IMR-90 (cell line): Measurements from ENCODE around the gene DOCK9. TPM values are rescaled to one million over a fixed set of nuclear protein-coding genes. Genes with fewer than 3 reads are reported as not detected.

Experiments
- ATAC-seq: fragments of 200-7000 bp; cut with Tn5 transposase; 2 replicates; pipeline ENCODE4 v1.9.1; 2020; ENCODE audit warnings: low read depth, mild to moderate bottlenecking, moderate library complexity
- BruUV-seq: library from RNA; stranded (reverse); fragments of 400-500 nt; replicated peaks from 2 replicates; lab custom pipeline; 2021; lab: Mats Ljungman, UMichigan
- CTCF ChIA-PET: fragments of 300-600 bp; formaldehyde crosslinking; extraction: SDS; loops from one replicate; lab custom pipeline; 2021; ENCODE audit warnings: antibody characterized with exemption; lab: Yijun Ruan, JAX
- POLR2A ChIA-PET: fragments of 300-600 bp; sonication (Branson Sonifier 250); formaldehyde crosslinking; loops from one replicate; lab custom pipeline; 2022; ENCODE audit warnings: antibody characterized with exemption; ENCODE audit not compliant: unreplicated experiment; lab: Charles Lee
- DNase-seq: peaks from one replicate; pipeline ENCODE4 v3.0.0; 2013
- H2AFZ ChIP-seq: replicated peaks from 2 replicates; pipeline ENCODE3; 2013; ENCODE audit warnings: low read length, mild to moderate bottlenecking; ENCODE audit not compliant: poor library complexity
- H2AK5ac ChIP-seq: 2 replicates; pipeline ENCODE4 v1.6.1; 2013; ENCODE audit warnings: low read depth, low read length, inconsistent platforms
- H2AK9ac ChIP-seq: replicated peaks from 2 replicates; pipeline ENCODE3; 2013; ENCODE audit warnings: mild to moderate bottlenecking, low read depth, low read length, moderate library complexity; ENCODE audit not compliant: poor library complexity
- H2BK120ac ChIP-seq: 2 replicates; pipeline ENCODE4 v1.6.1; 2013; ENCODE audit warnings: low read depth, low read length, inconsistent platforms
- H2BK15ac ChIP-seq: 3 replicates; pipeline ENCODE4 v1.6.1; 2013; ENCODE audit warnings: low read depth, low read length, inconsistent platforms
- H2BK20ac ChIP-seq: 2 replicates; pipeline ENCODE4 v1.6.1; 2013; ENCODE audit warnings: low read depth, mild to moderate bottlenecking, inconsistent platforms, low read length, moderate library complexity
- H2BK5ac ChIP-seq: 2 replicates; pipeline ENCODE4 v1.6.1; 2013; ENCODE audit warnings: mild to moderate bottlenecking, low read depth, low read length, inconsistent platforms; ENCODE audit not compliant: poor library complexity, severe bottlenecking
- H3K14ac ChIP-seq: replicated peaks from 2 replicates; pipeline ENCODE4 v1.6.1; 2013; ENCODE audit warnings: low read depth, low read length, inconsistent platforms
- H3K18ac ChIP-seq: 2 replicates; pipeline ENCODE4 v1.6.1; 2013; ENCODE audit warnings: low read depth, low read length, control low read depth
- H3K23ac ChIP-seq: 2 replicates; pipeline ENCODE4 v1.6.1; 2013; ENCODE audit warnings: low read depth, low read length, inconsistent platforms
- H3K27ac ChIP-seq: 2 replicates; pipeline ENCODE4 v1.5.1; 2013; ENCODE audit warnings: mild to moderate bottlenecking, control low read depth, low read length; ENCODE audit not compliant: insufficient read depth
- H3K27me3 ChIP-seq: 2 replicates; pipeline ENCODE4 v1.6.1; 2013; ENCODE audit warnings: low read length; ENCODE audit not compliant: control insufficient read depth, insufficient read depth
- H3K36me3 ChIP-seq: 2 replicates; pipeline ENCODE4 v1.6.1; 2013; ENCODE audit warnings: low read length, mixed read lengths; ENCODE audit not compliant: control insufficient read depth, insufficient read depth
- H3K4ac ChIP-seq: 2 replicates; pipeline ENCODE4 v1.6.1; 2013; ENCODE audit warnings: low read depth, low read length, inconsistent platforms
- H3K4me1 ChIP-seq: 2 replicates; pipeline ENCODE4 v1.6.1; 2013; ENCODE audit warnings: low read length, mixed read lengths; ENCODE audit not compliant: control insufficient read depth, insufficient read depth
- H3K4me2 ChIP-seq: 2 replicates; pipeline ENCODE4 v1.6.1; 2013; ENCODE audit warnings: low read depth, mild to moderate bottlenecking, control low read depth, low read length, moderate library complexity
- H3K4me3 ChIP-seq: 2 replicates; pipeline ENCODE4 v1.5.1; 2013; ENCODE audit warnings: low read depth, mild to moderate bottlenecking, control low read depth, low read length, moderate library complexity; ENCODE audit not compliant: insufficient read depth
- H3K56ac ChIP-seq: 2 replicates; pipeline ENCODE4 v1.6.1; 2013; ENCODE audit warnings: low read length, inconsistent platforms; ENCODE audit not compliant: insufficient read depth; ENCODE audit errors: extremely low read depth
- H3K79me1 ChIP-seq, 2 experiments: 2 replicates each; pipeline ENCODE4 v1.6.1; 2013; ENCODE audit warnings: low read length in 2 of 2, inconsistent platforms in 1 of 2, low read depth in 1 of 2
- H3K9ac ChIP-seq: 2 replicates; pipeline ENCODE4 v1.6.1; 2013; ENCODE audit warnings: low read depth, low read length, control low read depth
- H3K9me1 ChIP-seq: 2 replicates; pipeline ENCODE4 v1.6.1; 2013; ENCODE audit warnings: low read length, inconsistent platforms; ENCODE audit not compliant: insufficient read depth
- H3K9me3 ChIP-seq: 2 replicates; pipeline ENCODE4 v1.6.1; 2013; ENCODE audit warnings: low read length; ENCODE audit not compliant: control insufficient read depth, insufficient read depth
- H4K20me1 ChIP-seq: 2 replicates; pipeline ENCODE4 v1.6.1; 2013; ENCODE audit warnings: low read length, inconsistent platforms; ENCODE audit not compliant: insufficient read depth
- H4K5ac ChIP-seq: 2 replicates; pipeline ENCODE4 v1.6.1; 2013; ENCODE audit warnings: mild to moderate bottlenecking, low read depth, low read length, control low read depth
- H4K8ac ChIP-seq, 2 experiments: 2 replicates each; pipeline ENCODE4 v1.6.1; 2013; ENCODE audit warnings: low read depth in 2 of 2, low read length in 2 of 2, control low read depth in 1 of 2, inconsistent platforms in 1 of 2
- H4K91ac ChIP-seq: 2 replicates; pipeline ENCODE4 v1.6.1; 2013; ENCODE audit warnings: low read depth, low read length, inconsistent platforms; ENCODE audit not compliant: insufficient read depth
- BHLHE40 ChIP-seq: fragments of 150-350 bp; IDR thresholded peaks from 2 replicates; pipeline ENCODE4 v1.6.1; 2016; ENCODE audit warnings: mild to moderate bottlenecking, low read depth, low read length
- CEBPB ChIP-seq: IDR thresholded peaks from 2 replicates; pipeline ENCODE4 v1.6.1; 2012; ENCODE audit warnings: low read depth, low read length, improper control_type of control experiment
- CHD1 ChIP-seq: IDR thresholded peaks from 2 replicates; pipeline ENCODE4 v1.6.1; 2012; ENCODE audit warnings: low read depth, low read length, improper control_type of control experiment
- FOS ChIP-seq: fragments of 150-350 bp; IDR thresholded peaks from 2 replicates; pipeline ENCODE4 v1.6.1; 2016; ENCODE audit warnings: low read depth, low read length
- NFE2L2 ChIP-seq: fragments of 150-350 bp; IDR thresholded peaks from 2 replicates; pipeline ENCODE4 v1.6.1; 2016; ENCODE audit warnings: low read depth, mild to moderate bottlenecking, low read length
- POLR2A ChIP-seq: IDR thresholded peaks from 2 replicates; pipeline ENCODE4 v1.6.1; 2012; ENCODE audit warnings: mild to moderate bottlenecking, low read depth, low read length
- RAD21 ChIP-seq: IDR thresholded peaks from 2 replicates; pipeline ENCODE4 v1.6.1; 2012; ENCODE audit warnings: low read length, improper control_type of control experiment
- RCOR1 ChIP-seq: IDR thresholded peaks from 2 replicates; pipeline ENCODE4 v1.6.1; 2012; ENCODE audit warnings: mild to moderate bottlenecking, low read length, improper control_type of control experiment; ENCODE audit not compliant: insufficient replicate concordance
- SMC3 ChIP-seq: fragments of 150-350 bp; IDR thresholded peaks from 2 replicates; pipeline ENCODE4 v1.6.1; 2016; ENCODE audit warnings: low read depth, mild to moderate bottlenecking, antibody characterized with exemption, low read length, moderate library complexity
- WGBS, 2 experiments: methylation state at CpG; one replicate each; pipeline versions ENCODE4 v1.1.5 to v1.1.7; 2013; ENCODE audit warnings: missing lambda C conversion rate in 2 of 2; ENCODE audit not compliant: insufficient read length in 1 of 2; ENCODE audit errors: extremely low coverage in 2 of 2; 5-methylcytosine and 5-hydroxymethylcytosine counted together
- dilution Hi-C: fragments of 300-500 bp; cut with HindIII; formaldehyde crosslinking; loops from one replicate; pipeline ENCODE4 v1.14.3; 2018; ENCODE audit warnings: low sequenced_read_pairs; ENCODE audit not compliant: unreplicated experiment
- in situ Hi-C: fragments of 300-500 bp; cut with MboI; formaldehyde crosslinking; loops from 3 replicates; pipeline ENCODE4 v1.14.3; 2019; ENCODE audit warnings: low sequenced_read_pairs, inconsistent platforms, mixed read lengths
- intact Hi-C: fragments of 100-400 bp; cut with micrococcal nuclease; formaldehyde crosslinking; loops from 2 replicates; pipeline ENCODE4 v1.10.0; 2022
- polyA plus RNA-seq, 3 experiments: library from polyadenylated mRNA; depleted of rRNA; stranded (reverse); fragments of >200 nt; gene quantifications; 2 replicates each; pipeline ENCODE4 v1.2.3, GENCODE V29; 2012; ENCODE audit warnings: low replicate concordance in 1 of 3
- total RNA-seq: library from RNA; depleted of rRNA; stranded (reverse); fragments of >200 nt; gene quantifications from 2 replicates; pipeline ENCODE4 v1.2.3, GENCODE V29; 2012
- TF ChIP-seq, protein P1 (sequence below): conservative IDR thresholded peaks from 2 replicates; pipeline ENCODE4 v1.5.1; 2012; ENCODE audit warnings: mild to moderate bottlenecking, low read depth, low read length, improper control_type of control experiment

DOCK9 gene
- total and polyA plus RNA-seq, 2 of the 4 experiments (the other 2 are of a cell fraction), result 4.8 to 7.2 TPM

DNA sequence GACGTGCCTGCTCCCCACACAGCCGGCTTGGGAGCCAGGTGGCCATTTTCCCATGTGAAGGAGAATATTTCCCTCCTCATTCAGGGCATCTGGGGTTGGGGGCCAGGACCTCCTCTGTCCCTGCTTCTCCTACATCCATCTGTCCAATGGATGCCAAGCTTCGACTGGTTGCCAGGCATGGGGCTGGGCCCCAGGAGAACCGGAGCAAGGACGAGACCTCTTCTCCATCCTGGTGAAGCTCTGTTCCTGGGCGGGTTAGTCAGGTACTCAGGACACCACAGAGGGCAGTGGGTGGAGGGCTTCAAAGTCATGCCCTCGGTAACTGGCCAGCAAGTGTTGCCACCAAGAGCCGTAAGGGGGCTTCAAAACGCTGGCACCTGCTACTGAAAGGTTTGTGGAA is 203.1 kb downstream of the DOCK9 start:
- DNase-seq (no peak), ATAC-seq (no peak)
- H3K23ac ChIP-seq, result no peak overlapping the region
- H3K27me3 ChIP-seq, result peaks cover 4% of the 10 kb centered on the region
- H3K4ac ChIP-seq, result no peak overlapping the region
- H2AK5ac ChIP-seq, result no peak overlapping the region
- H3K18ac ChIP-seq, result no peak overlapping the region
- H4K5ac ChIP-seq, result no peak overlapping the region
- H4K20me1 ChIP-seq, result no peaks in the 10 kb centered on the region
- no peak overlapping the region for H4K91ac ChIP-seq
- H3K4me1 ChIP-seq, result peaks cover 2% of the 10 kb centered on the region
- no peak for TF ChIP-seq FOS
- no peak for TF ChIP-seq RCOR1
- TF ChIP-seq CEBPB, result no peak
- no peak for TF ChIP-seq SMC3
- no peak for TF ChIP-seq RAD21
- TF ChIP-seq CHD1, result no peak
- TF ChIP-seq, protein P1, sequence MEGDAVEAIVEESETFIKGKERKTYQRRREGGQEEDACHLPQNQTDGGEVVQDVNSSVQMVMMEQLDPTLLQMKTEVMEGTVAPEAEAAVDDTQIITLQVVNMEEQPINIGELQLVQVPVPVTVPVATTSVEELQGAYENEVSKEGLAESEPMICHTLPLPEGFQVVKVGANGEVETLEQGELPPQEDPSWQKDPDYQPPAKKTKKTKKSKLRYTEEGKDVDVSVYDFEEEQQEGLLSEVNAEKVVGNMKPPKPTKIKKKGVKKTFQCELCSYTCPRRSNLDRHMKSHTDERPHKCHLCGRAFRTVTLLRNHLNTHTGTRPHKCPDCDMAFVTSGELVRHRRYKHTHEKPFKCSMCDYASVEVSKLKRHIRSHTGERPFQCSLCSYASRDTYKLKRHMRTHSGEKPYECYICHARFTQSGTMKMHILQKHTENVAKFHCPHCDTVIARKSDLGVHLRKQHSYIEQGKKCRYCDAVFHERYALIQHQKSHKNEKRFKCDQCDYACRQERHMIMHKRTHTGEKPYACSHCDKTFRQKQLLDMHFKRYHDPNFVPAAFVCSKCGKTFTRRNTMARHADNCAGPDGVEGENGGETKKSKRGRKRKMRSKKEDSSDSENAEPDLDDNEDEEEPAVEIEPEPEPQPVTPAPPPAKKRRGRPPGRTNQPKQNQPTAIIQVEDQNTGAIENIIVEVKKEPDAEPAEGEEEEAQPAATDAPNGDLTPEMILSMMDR, result no peak
- no peak for TF ChIP-seq POLR2A
- no peak for TF ChIP-seq BHLHE40
- no peak for TF ChIP-seq NFE2L2
- no peaks in the 10 kb centered on the region for H3K36me3 ChIP-seq
- intact Hi-C loops (no loop called here), in situ Hi-C loops (no loop called here), dilution Hi-C loops (no loop called here)
- no peak overlapping the region for H2BK5ac ChIP-seq
- H3K14ac ChIP-seq, result no peak overlapping the region
- no peak overlapping the region for H4K8ac ChIP-seq
- no peak overlapping the region for H2BK20ac ChIP-seq
- no peak overlapping the region for H3K4me2 ChIP-seq
- no peak overlapping the region for H3K56ac ChIP-seq
- no peak overlapping the region for H3K9ac ChIP-seq
- no peak overlapping the region for H2AK9ac ChIP-seq
- H3K27ac ChIP-seq, result no peak overlapping the region
- ChIA-PET CTCF (no interaction called here), POLR2A (no interaction called here)
- no peak overlapping the region for H3K4me3 ChIP-seq
- H3K79me1 ChIP-seq, result no peaks in the 10 kb centered on the region
- WGBS, 2 experiments, result 95% methylated on average over 3 of the region's 9 CpGs; no CpG with 5 or more reads in 1 of the 2 experiments
- no peaks in the 10 kb centered on the region; the same call in none of the 2 replicates for H3K9me1 ChIP-seq
- H2AFZ ChIP-seq, result no peak overlapping the region
- no peak overlapping the region for H2BK120ac ChIP-seq
- no peak overlapping the region for H2BK15ac ChIP-seq
- BruUV-seq, result no TSS peak
- peaks cover 10% of the 10 kb centered on the region for H3K9me3 ChIP-seq
